Endothelial cell of umbilical vein (primary cell): ENCODE data around the gene SH3BP2. TPM values are rescaled to one million over a fixed set of nuclear protein-coding genes. Genes with fewer than 3 reads are reported as not detected.

Source experiments
- BruUV-seq: library from RNA; stranded (reverse); fragments of 400-500 nt; replicated peaks from 2 replicates; lab custom pipeline; 2021; lab: Mats Ljungman, UMichigan
- CTCF ChIA-PET: fragments of 300-600, 350-600 bp; sonication (Branson Sonifier 250); formaldehyde crosslinking; loops from one replicate; lab custom pipeline; 2021; ENCODE audit warnings: antibody characterized with exemption, inconsistent platforms; lab: Charles Lee
- POLR2A ChIA-PET: fragments of 300-600, 350-600 bp; sonication (Branson Sonifier 250); formaldehyde crosslinking; loops from one replicate; lab custom pipeline; 2021; ENCODE audit warnings: antibody characterized with exemption, inconsistent platforms; lab: Charles Lee
- DNase-seq: peaks from one replicate; pipeline ENCODE4 v3.0.0-alpha.2; 2011; ENCODE audit warnings: low read depth, low spot score
- FAIRE-seq: peaks from 2 replicates; lab custom pipeline; 2011; peaks lifted over from hg19 to GRCh38; lab: Jason Lieb, UNC
- H2AFZ ChIP-seq: 2 replicates; pipeline ENCODE4 v1.6.0; 2012; ENCODE audit warnings: low read depth, low read length, control low read depth, inconsistent platforms
- H3K27ac ChIP-seq: 2 replicates; pipeline ENCODE4 v1.5.1; 2011; ENCODE audit warnings: low read depth, mild to moderate bottlenecking, control low read depth, low read length, moderate library complexity; ENCODE audit not compliant: insufficient read depth
- H3K27me3 ChIP-seq, 2 experiments: 2 replicates each; pipeline versions ENCODE4 v1.6.0 to v1.6.1; 2011; ENCODE audit warnings: low read length in 2 of 2, mixed read lengths in 1 of 2; ENCODE audit not compliant: control insufficient read depth in 2 of 2, insufficient read depth in 2 of 2
- H3K36me3 ChIP-seq, 2 experiments: 2 replicates in 1 of 2; 3 replicates in 1 of 2; pipeline ENCODE4 v1.5.1; 2011; ENCODE audit warnings: low read length in 2 of 2, mild to moderate bottlenecking in 1 of 2, moderate library complexity in 1 of 2; ENCODE audit not compliant: control insufficient read depth in 2 of 2, insufficient read depth in 2 of 2; ENCODE audit errors: extremely low read depth in 1 of 2
- H3K4me1 ChIP-seq: 3 replicates; pipeline ENCODE4 v1.5.1; 2011; ENCODE audit warnings: mild to moderate bottlenecking, low read length; ENCODE audit not compliant: control insufficient read depth, insufficient read depth; ENCODE audit errors: extremely low read depth
- H3K4me2 ChIP-seq: 2 replicates; pipeline ENCODE4 v1.6.1; 2011; ENCODE audit warnings: low read length, control low read depth, mixed read lengths; ENCODE audit not compliant: insufficient read depth
- H3K4me3 ChIP-seq, 3 experiments: fragments of 200-600 bp in 1 of 3; sonication (generic), shearing (Covaris generic) in 1 of 3; replicated peaks in 1 of 3; 2 replicates each; pipeline ENCODE4 v1.5.1; 2011 to 2016; ENCODE audit warnings: control low read depth in 3 of 3, low read length in 3 of 3, mild to moderate bottlenecking in 2 of 3, inconsistent platforms in 1 of 3, low read depth in 1 of 3, moderate library complexity in 1 of 3; ENCODE audit not compliant: insufficient read depth in 1 of 3
- H3K79me2 ChIP-seq: 2 replicates; pipeline ENCODE4 v1.6.0; 2012; ENCODE audit warnings: low read length, inconsistent platforms; ENCODE audit not compliant: control insufficient read depth, insufficient read depth
- H3K9ac ChIP-seq: replicated peaks from 2 replicates; pipeline ENCODE3; 2011; ENCODE audit warnings: low read length, control low read depth; ENCODE audit not compliant: insufficient read depth; ENCODE audit errors: extremely low read depth
- H3K9me1 ChIP-seq: replicated peaks from 3 replicates; pipeline ENCODE4 v1.6.0; 2011; ENCODE audit warnings: mild to moderate bottlenecking, low read length; ENCODE audit not compliant: control insufficient read depth, insufficient read depth; ENCODE audit errors: extremely low read depth
- H3K9me3 ChIP-seq: replicated peaks from 2 replicates; pipeline ENCODE4 v1.5.1; 2012; ENCODE audit warnings: low read length, inconsistent platforms; ENCODE audit not compliant: control insufficient read depth, insufficient read depth
- H4K20me1 ChIP-seq: replicated peaks from 2 replicates; pipeline ENCODE3; 2011; ENCODE audit warnings: mild to moderate bottlenecking, low read length; ENCODE audit not compliant: control insufficient read depth, insufficient read depth; ENCODE audit errors: extremely low read depth
- EZH2 ChIP-seq: IDR thresholded peaks from 2 replicates; pipeline ENCODE4 v1.6.1; 2012; ENCODE audit warnings: borderline replicate concordance, low read depth, mild to moderate bottlenecking, moderate library complexity, low read length, inconsistent platforms; ENCODE audit not compliant: severe bottlenecking
- FOS ChIP-seq: IDR thresholded peaks from 2 replicates; pipeline ENCODE4 v1.6.1; 2011; ENCODE audit warnings: mild to moderate bottlenecking, low read length, moderate library complexity, borderline replicate concordance; ENCODE audit not compliant: insufficient read depth
- GATA2 ChIP-seq: IDR thresholded peaks from 2 replicates; pipeline ENCODE4 v1.7.0; 2011; ENCODE audit warnings: low read depth, mild to moderate bottlenecking, moderate library complexity, mixed read lengths, low read length; ENCODE audit not compliant: insufficient read length, insufficient read depth
- JUN ChIP-seq: IDR thresholded peaks from 2 replicates; pipeline ENCODE4 v1.6.1; 2011; ENCODE audit warnings: borderline replicate concordance, low read depth; ENCODE audit not compliant: insufficient read length, insufficient read depth
- MAX ChIP-seq: IDR thresholded peaks from 2 replicates; pipeline ENCODE4 v1.6.1; 2011; ENCODE audit not compliant: insufficient read depth, insufficient read length
- MYC ChIP-seq: IDR thresholded peaks from one replicate; pipeline ENCODE4 v1.6.1; 2011; ENCODE audit warnings: mild to moderate bottlenecking, low read depth, low read length
- POLR2A ChIP-seq: IDR thresholded peaks from 2 replicates; pipeline ENCODE4 v1.6.1; 2012; ENCODE audit warnings: low read depth, mild to moderate bottlenecking, control low read depth, low read length
- POLR2AphosphoS5 ChIP-seq: IDR thresholded peaks from 2 replicates; pipeline ENCODE4 v1.6.1; 2012; ENCODE audit warnings: low read depth, mild to moderate bottlenecking, control low read depth, low read length, moderate library complexity; ENCODE audit not compliant: insufficient read depth
- dilution Hi-C: fragments of 300-500 bp; cut with MboI; formaldehyde crosslinking; loops from one replicate; pipeline ENCODE4 v1.15.0; 2019; ENCODE audit warnings: low sequenced_read_pairs; ENCODE audit not compliant: extremely low pct_ligation_motif_present
- intact Hi-C: fragments of 100-400 bp; cut with micrococcal nuclease; formaldehyde crosslinking; loops from one replicate; pipeline ENCODE4 v1.10.0; 2022
- polyA plus RNA-seq, 4 experiments: library from polyadenylated mRNA; depleted of rRNA in 3 of 4; stranded (reverse) in 3 of 4; unstranded in 1 of 4; fragments of >200 nt; gene quantifications; 2 replicates each; pipeline versions ENCODE4 v1.2.1 to v1.2.3, GENCODE V29; 2011 to 2012; ENCODE audit warnings: missing spikeins in 1 of 4
- total RNA-seq: library from RNA; stranded (reverse); gene quantifications from 2 replicates; pipeline ENCODE4 v1.2.3, GENCODE V29; 2021
- TF ChIP-seq, protein P1 (sequence below), 2 donors: IDR thresholded peaks; 1 replicate in 1 of 2; 2 replicates in 1 of 2; pipeline ENCODE4 v1.5.1; 2011; ENCODE audit warnings: low read length in 2 of 2, mild to moderate bottlenecking in 2 of 2, moderate library complexity in 2 of 2, control low read depth in 1 of 2, inconsistent platforms in 1 of 2, low read depth in 1 of 2; ENCODE audit not compliant: insufficient read depth in 1 of 2; ENCODE audit errors: extremely low read depth in 1 of 2

Gene SH3BP2
- total and polyA plus RNA-seq, 2 donors (not counting 3 experiments of a cell fraction or from before 2014, with no cell fraction given), result 69.2 to 73.9 TPM

DNA sequence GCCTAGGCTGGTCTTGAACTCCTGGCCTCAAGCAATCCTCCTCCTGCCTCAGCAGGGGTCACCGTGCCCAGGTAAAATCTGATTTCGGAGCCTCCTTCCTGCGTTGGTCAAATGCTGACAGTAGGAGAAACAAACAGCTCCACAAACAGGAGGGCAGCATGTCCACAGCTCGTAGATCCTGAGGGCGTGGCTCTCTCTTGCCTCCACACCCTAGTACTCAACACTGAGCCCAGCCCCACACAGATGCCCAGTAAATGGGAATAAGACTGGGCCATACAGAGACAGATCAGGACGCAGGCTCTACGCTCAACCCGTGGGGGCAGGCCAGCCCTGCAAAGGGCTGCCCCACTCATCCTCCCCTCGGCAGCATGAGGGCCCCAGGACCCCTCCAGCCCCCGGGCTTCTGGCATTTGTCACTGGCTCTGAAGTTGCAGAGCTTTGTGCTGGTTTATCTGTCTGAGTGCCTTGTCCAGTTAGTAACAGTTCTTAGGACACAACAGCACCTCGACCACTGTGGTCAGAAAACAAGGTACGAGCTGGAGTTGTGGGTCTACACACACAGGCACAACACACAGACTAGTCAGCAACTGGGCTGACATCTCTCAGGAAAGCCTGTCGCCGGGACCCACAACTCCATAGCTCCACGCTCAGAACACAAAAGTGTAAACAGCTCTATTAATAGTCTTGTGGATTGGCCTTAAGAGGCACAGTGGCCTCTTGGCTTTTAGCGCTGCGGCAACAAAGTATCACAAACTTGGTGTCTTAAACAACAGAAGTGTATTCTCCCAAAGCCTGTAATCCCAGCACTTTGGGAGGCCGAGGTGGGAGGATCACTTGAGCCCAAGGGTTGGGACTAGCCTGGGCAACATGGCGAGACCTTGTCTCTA, 41.9 kb upstream of the SH3BP2 start:
- intact Hi-C loops (no loop called here), dilution Hi-C loops (no loop called here)
- H3K4me3 ChIP-seq, result no peak overlapping the region
- ChIA-PET CTCF (no interaction called here), POLR2A (no interaction called here)
- H3K27me3 ChIP-seq, result no peaks in the 10 kb centered on the region
- no peak overlapping the region for H3K27ac ChIP-seq
- H3K9me1 ChIP-seq, result no peaks in the 10 kb centered on the region
- no peaks in the 10 kb centered on the region for H3K9me3 ChIP-seq
- H3K9ac ChIP-seq, result no peak overlapping the region
- TF ChIP-seq MAX (no peak), GATA2 (no peak), FOS (no peak), JUN (no peak), POLR2A (no peak), MYC (no peak), EZH2 (no peak), POLR2AphosphoS5 (no peak)
- TF ChIP-seq, protein P1, sequence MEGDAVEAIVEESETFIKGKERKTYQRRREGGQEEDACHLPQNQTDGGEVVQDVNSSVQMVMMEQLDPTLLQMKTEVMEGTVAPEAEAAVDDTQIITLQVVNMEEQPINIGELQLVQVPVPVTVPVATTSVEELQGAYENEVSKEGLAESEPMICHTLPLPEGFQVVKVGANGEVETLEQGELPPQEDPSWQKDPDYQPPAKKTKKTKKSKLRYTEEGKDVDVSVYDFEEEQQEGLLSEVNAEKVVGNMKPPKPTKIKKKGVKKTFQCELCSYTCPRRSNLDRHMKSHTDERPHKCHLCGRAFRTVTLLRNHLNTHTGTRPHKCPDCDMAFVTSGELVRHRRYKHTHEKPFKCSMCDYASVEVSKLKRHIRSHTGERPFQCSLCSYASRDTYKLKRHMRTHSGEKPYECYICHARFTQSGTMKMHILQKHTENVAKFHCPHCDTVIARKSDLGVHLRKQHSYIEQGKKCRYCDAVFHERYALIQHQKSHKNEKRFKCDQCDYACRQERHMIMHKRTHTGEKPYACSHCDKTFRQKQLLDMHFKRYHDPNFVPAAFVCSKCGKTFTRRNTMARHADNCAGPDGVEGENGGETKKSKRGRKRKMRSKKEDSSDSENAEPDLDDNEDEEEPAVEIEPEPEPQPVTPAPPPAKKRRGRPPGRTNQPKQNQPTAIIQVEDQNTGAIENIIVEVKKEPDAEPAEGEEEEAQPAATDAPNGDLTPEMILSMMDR (IDR thresholded peaks at IDR 0.05; ENCODE audit: extremely low read depth in 1 of 2, insufficient read depth in 1 of 2, low read depth in 1 of 2, low read length in 2 of 2), result no peak
- peaks cover 47% of the 10 kb centered on the region for H3K79me2 ChIP-seq
- H2AFZ ChIP-seq, result no peak overlapping the region
- H3K4me2 ChIP-seq, result no peak overlapping the region
- DNase-seq (no peak), FAIRE-seq (no peak)
- H3K4me1 ChIP-seq, result peaks cover 22% of the 10 kb centered on the region
- BruUV-seq, result no TSS peak
- peaks cover 0 to 11% of the 10 kb centered on the region in 2 experiments for H3K36me3 ChIP-seq
- H4K20me1 ChIP-seq, result no peaks in the 10 kb centered on the region
